Astrocyte of the cerebellum (primary cell): Measurements from ENCODE around the gene LGMN.

Experiments
- DNase-seq: peaks from one replicate; pipeline ENCODE4 v3.0.0-alpha.2; 2011; ENCODE audit warnings: low read depth
- H3K4me3 ChIP-seq: 2 replicates; pipeline ENCODE4 v1.5.1; 2011; ENCODE audit warnings: mild to moderate bottlenecking, low read depth, low read length, moderate library complexity
- CTCF ChIP-seq: IDR thresholded peaks from 2 replicates; pipeline ENCODE4 v1.5.1; 2012; ENCODE audit warnings: low read length, low read depth, moderate library complexity, mild to moderate bottlenecking; ENCODE audit errors: missing control alignments
- in situ Hi-C: cut with HindIII; loops from 2 replicates; pipeline ENCODE4 v1.10.0; 2017; ENCODE audit warnings: low sequenced_read_pairs

The LGMN gene

GRCh38 chr14:92670160-92670559, 78.3 kb downstream of the LGMN start:
- TF ChIP-seq CTCF = peak; percentile 24
- peak; percentile 45 for DNase-seq
- in situ Hi-C loops = no loop called here
- H3K4me3 ChIP-seq = no peak overlapping the region

- TF ChIP-seq CTCF = no peak
- no peak overlapping the region for H3K4me3 ChIP-seq
- no peak for DNase-seq
- in situ Hi-C loops = no loop called here
These were observed 80.0 kb downstream of the LGMN start for GRCh38 chr14:92668276-92668973.

GRCh38 chr14:92666251-92666650, 82.2 kb downstream of the LGMN start:
- in situ Hi-C loops = no loop called here
- no peak overlapping the region for H3K4me3 ChIP-seq
- no peak for TF ChIP-seq CTCF
- no peak for DNase-seq

- in situ Hi-C loops = no loop called here
- H3K4me3 ChIP-seq = no peak overlapping the region
- no peak for TF ChIP-seq CTCF
- DNase-seq = no peak
These were observed 82.7 kb downstream of the LGMN start for GRCh38 chr14:92665661-92666110.

GRCh38 chr14:92663049-92663448, 85.4 kb downstream of the LGMN start:
- H3K4me3 ChIP-seq = no peak overlapping the region
- in situ Hi-C loops = no loop called here
- no peak for DNase-seq
- no peak for TF ChIP-seq CTCF

GRCh38 chr14:92660571-92660970, 87.9 kb downstream of the LGMN start:
- no peak for TF ChIP-seq CTCF
- no peak overlapping the region for H3K4me3 ChIP-seq
- no peak for DNase-seq
- in situ Hi-C loops = no loop called here
